HEK293 (cell line): ENCODE results near the gene C16orf92.

ENCODE experiments used
- CTCF ChIA-PET: fragments of 350-600 bp; formaldehyde crosslinking; extraction: SDS; loops from one replicate; lab custom pipeline; 2021; ENCODE audit warnings: antibody characterized with exemption; lab: Yijun Ruan, JAX
- POLR2A ChIA-PET: fragments of 300-600 bp; formaldehyde crosslinking; extraction: SDS; loops from one replicate; lab custom pipeline; 2020; ENCODE audit warnings: antibody characterized with exemption, inconsistent platforms; lab: Yijun Ruan, JAX
- H3K27ac ChIP-seq: fragments of 200-500 bp; sonication (Bioruptor generic); 2 replicates; pipeline ENCODE4 v1.5.1; 2014; ENCODE audit warnings: low read depth, low read length, control low read depth, inconsistent platforms; ENCODE audit errors: extremely low read depth
- H3K36me3 ChIP-seq, 2 experiments: fragments of 200-500 bp in 1 of 2; sonication (Bioruptor generic) in 1 of 2; 1 replicate in 1 of 2; 2 replicates in 1 of 2; pipeline ENCODE4 v1.5.1; 2014 to 2017; ENCODE audit warnings: inconsistent platforms in 2 of 2, low read length in 2 of 2; ENCODE audit not compliant: control insufficient read depth in 2 of 2, insufficient read depth in 1 of 2
- H3K4me1 ChIP-seq: fragments of 200-500 bp; sonication (Bioruptor generic); 2 replicates; pipeline ENCODE4 v1.5.1; 2014; ENCODE audit warnings: mild to moderate bottlenecking, low read length, inconsistent platforms; ENCODE audit not compliant: control insufficient read depth, insufficient read depth
- H3K4me3 ChIP-seq: 2 replicates; pipeline ENCODE4 v1.5.1; 2011; ENCODE audit warnings: low read depth, mild to moderate bottlenecking, control low read depth, low read length, moderate library complexity
- H3K9me3 ChIP-seq: fragments of 200-500 bp; sonication (Bioruptor generic); 2 replicates; pipeline ENCODE4 v1.5.1; 2014; ENCODE audit warnings: low read depth, low read length, inconsistent platforms; ENCODE audit not compliant: control insufficient read depth, insufficient read depth
- GLIS1 ChIP-seq: fragments of 450-650 bp; formaldehyde crosslinking; IDR thresholded peaks from 2 replicates; pipeline ENCODE4 v1.5.1; 2016; ENCODE audit warnings: missing biosample characterization, missing genetic modification characterization
- KLF10 ChIP-seq: fragments of 450-650 bp; IDR thresholded peaks from 2 replicates; pipeline ENCODE4 v1.5.1; 2018; ENCODE audit warnings: missing biosample characterization, mild to moderate bottlenecking, missing genetic modification characterization
- KLF8 ChIP-seq: fragments of 450-650 bp; formaldehyde crosslinking; IDR thresholded peaks from 2 replicates; pipeline ENCODE4 v1.5.1; 2016; ENCODE audit warnings: missing biosample characterization, missing genetic modification characterization
- MEIS1 ChIP-seq: sonication (generic); formaldehyde crosslinking; IDR thresholded peaks from 2 replicates; pipeline ENCODE4 v1.8.1; 2022; ENCODE audit warnings: missing genetic modification reagents, mild to moderate bottlenecking, borderline replicate concordance
- MYNN ChIP-seq: fragments of 450-650 bp; formaldehyde crosslinking; IDR thresholded peaks from 2 replicates; pipeline ENCODE4 v1.5.1; 2016; ENCODE audit warnings: missing biosample characterization, missing genetic modification characterization, borderline replicate concordance
- SCRT1 ChIP-seq: fragments of 450-650 bp; formaldehyde crosslinking; IDR thresholded peaks from 2 replicates; pipeline ENCODE4 v1.5.1; 2016; ENCODE audit warnings: missing biosample characterization, missing genetic modification characterization, borderline replicate concordance
- SCRT2 ChIP-seq: fragments of 450-650 bp; formaldehyde crosslinking; IDR thresholded peaks from 2 replicates; pipeline ENCODE4 v1.5.1; 2016; ENCODE audit warnings: missing biosample characterization, missing genetic modification characterization
- SP2 ChIP-seq: fragments of 450-650 bp; formaldehyde crosslinking; IDR thresholded peaks from 2 replicates; pipeline ENCODE4 v1.5.1; 2016; ENCODE audit warnings: missing biosample characterization, missing genetic modification characterization
- SP7 ChIP-seq: fragments of 450-650 bp; formaldehyde crosslinking; IDR thresholded peaks from 2 replicates; pipeline ENCODE4 v1.5.1; 2016; ENCODE audit warnings: missing biosample characterization, missing genetic modification characterization
- TCF7L2 ChIP-seq: IDR thresholded peaks from 2 replicates; pipeline ENCODE4 v1.6.1; 2011; ENCODE audit warnings: low read depth, mild to moderate bottlenecking, inconsistent platforms, low read length, moderate library complexity, borderline replicate concordance
- ZBTB20 ChIP-seq: fragments of 450-650 bp; formaldehyde crosslinking; IDR thresholded peaks from 2 replicates; pipeline ENCODE4 v1.5.1; 2016; ENCODE audit warnings: missing biosample characterization, missing genetic modification characterization
- ZBTB8A ChIP-seq: fragments of 450-650 bp; formaldehyde crosslinking; IDR thresholded peaks from 2 replicates; pipeline ENCODE4 v1.5.1; 2016; ENCODE audit warnings: missing biosample characterization, missing genetic modification characterization
- ZFP37 ChIP-seq: fragments of 450-650 bp; formaldehyde crosslinking; IDR thresholded peaks from 2 replicates; pipeline ENCODE4 v1.5.1; 2016; ENCODE audit warnings: missing biosample characterization, missing genetic modification characterization
- ZFP41 ChIP-seq: fragments of 450-650 bp; formaldehyde crosslinking; IDR thresholded peaks from 2 replicates; pipeline ENCODE4 v1.5.1; 2016; ENCODE audit warnings: missing biosample characterization, missing genetic modification characterization, borderline replicate concordance
- ZNF157 ChIP-seq: fragments of 450-650 bp; formaldehyde crosslinking; IDR thresholded peaks from 2 replicates; pipeline ENCODE4 v1.5.1; 2016; ENCODE audit warnings: missing biosample characterization, missing genetic modification characterization
- ZNF174 ChIP-seq: fragments of 450-650 bp; formaldehyde crosslinking; IDR thresholded peaks from 2 replicates; pipeline ENCODE4 v1.5.0; 2017; ENCODE audit warnings: missing biosample characterization, mild to moderate bottlenecking, missing genetic modification characterization
- ZNF221 ChIP-seq: fragments of 450-650 bp; formaldehyde crosslinking; IDR thresholded peaks from 2 replicates; pipeline ENCODE4 v1.5.1; 2017; ENCODE audit warnings: missing biosample characterization, missing genetic modification characterization, borderline replicate concordance
- ZNF23 ChIP-seq: fragments of 450-650 bp; formaldehyde crosslinking; IDR thresholded peaks from 2 replicates; pipeline ENCODE4 v1.5.1; 2016; ENCODE audit warnings: missing biosample characterization, missing genetic modification characterization, borderline replicate concordance
- ZNF24 ChIP-seq: fragments of 450-650 bp; formaldehyde crosslinking; IDR thresholded peaks from 2 replicates; pipeline ENCODE4 v1.5.1; 2016; ENCODE audit warnings: missing biosample characterization, missing genetic modification characterization
- ZNF302 ChIP-seq: fragments of 450-650 bp; formaldehyde crosslinking; IDR thresholded peaks from 2 replicates; pipeline ENCODE4 v1.5.1; 2016; ENCODE audit warnings: missing biosample characterization, missing genetic modification characterization, low read depth
- ZNF335 ChIP-seq: fragments of 450-650 bp; formaldehyde crosslinking; conservative IDR thresholded peaks from 2 replicates; pipeline ENCODE4 v1.5.1; 2016; ENCODE audit warnings: missing biosample characterization, missing genetic modification characterization
- ZNF366 ChIP-seq: fragments of 450-650 bp; formaldehyde crosslinking; conservative IDR thresholded peaks from 2 replicates; pipeline ENCODE4 v1.5.1; 2016; ENCODE audit warnings: missing biosample characterization, missing genetic modification characterization
- ZNF423 ChIP-seq: fragments of 450-650 bp; formaldehyde crosslinking; IDR thresholded peaks from 2 replicates; pipeline ENCODE4 v1.5.1; 2016; ENCODE audit warnings: missing biosample characterization, missing genetic modification characterization
- ZNF426 ChIP-seq: fragments of 450-650 bp; formaldehyde crosslinking; IDR thresholded peaks from 2 replicates; pipeline ENCODE4 v1.5.1; 2017; ENCODE audit warnings: missing biosample characterization, missing genetic modification characterization, mild to moderate bottlenecking, inconsistent platforms, moderate library complexity
- ZNF514 ChIP-seq: fragments of 450-650 bp; formaldehyde crosslinking; IDR thresholded peaks from 2 replicates; pipeline ENCODE4 v1.5.1; 2016; ENCODE audit warnings: missing biosample characterization, missing genetic modification characterization
- ZNF560 ChIP-seq: fragments of 450-650 bp; formaldehyde crosslinking; IDR thresholded peaks from 2 replicates; pipeline ENCODE4 v1.5.1; 2017; ENCODE audit warnings: missing biosample characterization, missing genetic modification characterization, borderline replicate concordance
- ZNF571 ChIP-seq: fragments of 450-650 bp; formaldehyde crosslinking; IDR thresholded peaks from 2 replicates; pipeline ENCODE4 v1.5.0; 2017; ENCODE audit warnings: missing biosample characterization, missing genetic modification characterization
- ZNF596 ChIP-seq: fragments of 450-650 bp; IDR thresholded peaks from 2 replicates; pipeline ENCODE4 v1.5.0; 2018; ENCODE audit warnings: missing biosample characterization, mild to moderate bottlenecking, missing genetic modification characterization, moderate library complexity
- ZNF621 ChIP-seq: fragments of 450-650 bp; formaldehyde crosslinking; IDR thresholded peaks from 2 replicates; pipeline ENCODE4 v1.5.1; 2017; ENCODE audit warnings: missing biosample characterization, missing genetic modification characterization
- ZNF660 ChIP-seq: fragments of 450-650 bp; IDR thresholded peaks from 2 replicates; pipeline ENCODE4 v1.5.1; 2018; ENCODE audit warnings: missing biosample characterization, mild to moderate bottlenecking, missing genetic modification characterization
- ZNF701 ChIP-seq: fragments of 450-650 bp; formaldehyde crosslinking; IDR thresholded peaks from 2 replicates; pipeline ENCODE4 v1.5.1; 2016; ENCODE audit warnings: missing biosample characterization, missing genetic modification characterization
- ZSCAN16 ChIP-seq: fragments of 450-650 bp; formaldehyde crosslinking; IDR thresholded peaks from 2 replicates; pipeline ENCODE4 v1.5.1; 2016; ENCODE audit warnings: missing biosample characterization, missing genetic modification characterization
- TF ChIP-seq, protein P1 (sequence below): fragments of 450-650 bp; formaldehyde crosslinking; IDR thresholded peaks from 2 replicates; pipeline ENCODE4 v1.5.1; 2017; ENCODE audit warnings: missing biosample characterization, missing genetic modification characterization
- TF ChIP-seq, protein P2 (sequence below): fragments of 450-650 bp; formaldehyde crosslinking; IDR thresholded peaks from 2 replicates; pipeline ENCODE4 v1.5.1; 2017; ENCODE audit warnings: missing biosample characterization, missing genetic modification characterization
- TF ChIP-seq, protein P3 (sequence below): fragments of 450-650 bp; formaldehyde crosslinking; IDR thresholded peaks from 2 replicates; pipeline ENCODE4 v1.5.1; 2016; ENCODE audit warnings: missing biosample characterization, missing genetic modification characterization

Gene C16orf92

DNA sequence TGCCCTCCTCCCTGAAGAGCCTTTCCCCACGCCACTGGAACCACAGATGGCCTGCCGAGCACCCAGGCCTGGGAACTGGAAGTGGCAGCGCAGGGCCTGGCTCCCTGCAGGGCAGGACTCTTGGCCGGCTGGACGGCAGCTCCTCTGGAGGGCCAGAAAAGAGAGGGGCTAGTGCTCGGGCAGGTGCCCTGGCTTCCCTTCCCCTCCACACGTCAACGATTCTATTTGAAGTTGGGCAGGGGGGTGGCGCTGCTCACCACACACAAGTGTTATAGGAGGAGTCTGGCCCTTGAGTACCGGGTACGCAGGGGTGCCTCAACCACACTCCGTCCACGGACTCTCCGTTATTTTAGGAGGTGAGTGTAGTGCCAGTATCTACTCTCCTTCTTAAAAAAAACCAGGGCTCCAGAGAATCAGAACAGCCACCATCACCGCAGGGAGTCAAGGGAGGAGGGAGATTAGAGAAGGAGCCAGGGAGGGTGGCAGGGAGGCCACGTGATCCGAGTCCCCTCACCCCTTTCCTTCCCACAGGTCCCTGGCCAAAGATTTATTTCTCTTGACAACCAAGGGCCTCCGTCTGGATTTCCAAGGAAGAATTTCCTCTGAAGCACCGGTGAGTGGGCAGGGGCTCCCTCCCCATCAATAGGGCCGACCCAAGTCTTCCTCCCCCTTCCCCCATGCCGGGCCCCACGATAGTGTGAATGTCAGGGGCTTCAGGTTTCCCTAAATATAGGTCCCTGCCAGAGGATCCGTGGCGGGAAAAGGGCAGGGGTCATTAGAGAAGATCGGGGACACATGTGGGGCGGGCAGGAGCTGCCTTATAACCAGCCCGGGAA is 41.1 kb downstream of the C16orf92 start:
- ChIA-PET CTCF (interaction anchor here (0.7 to 1.6 kb wide), 5 partner anchors 9 to 565 kb away, joined by 3 to 12 read pairs (median 4); no protein-coding TSS in a partner anchor), POLR2A (interaction anchor here (0.7 to 3.6 kb wide), 4 partner anchors 9 to 570 kb away, joined by 4 to 70 read pairs (median 5); partner anchors contain the start of gene PPP4C)
- Histone ChIP-seq H3K36me3 (peaks cover 13 to 41% of the 10 kb centered on the region in 2 experiments; a peak in 2 of 3 replicates), H3K4me1 (peaks cover 2% of the 10 kb centered on the region; the same call in 1 of the 2 replicates), H3K27ac (peak overlapping the region; percentile 100), H3K9me3 (no peaks in the 10 kb centered on the region), H3K4me3 (peak overlapping the region; percentile 94)
- TF ChIP-seq ZBTB20 (tag by site-specific recombination) (peak; percentile 53; the same call in 1 of the 2 replicates), ZFP41 (tag by site-specific recombination) (no peak), ZNF302 (tag by site-specific recombination) (no peak), ZNF514 (tag by site-specific recombination) (no peak), ZNF571 (tag by site-specific recombination) (no peak), ZBTB8A (tag by site-specific recombination) (peak; percentile 63; the same call in 1 of the 2 replicates), SP2 (tag by site-specific recombination) (peak; percentile 62), ZNF621 (tag by site-specific recombination) (no peak), ZNF660 (tag by site-specific recombination) (peak; percentile 61; the same call in 1 of the 2 replicates), ZNF366 (tag by site-specific recombination) (peak; percentile 69), ZNF174 (tag by site-specific recombination) (no peak), ZNF426 (tag by site-specific recombination) (no peak), ZFP37 (tag by site-specific recombination) (no peak), TCF7L2 (0 out of 2 replicates have a peak, but pooled peaks have one; percentile 40), KLF10 (tag by site-specific recombination) (no peak; the same call in 1 of the 2 replicates), MYNN (tag by site-specific recombination) (no peak), ZNF701 (tag by site-specific recombination) (no peak), ZNF24 (peak; percentile 85), SCRT1 (tag by site-specific recombination) (peak; percentile 59; the same call in 1 of the 2 replicates), SCRT2 (tag by site-specific recombination) (peak; percentile 84), SP7 (tag by site-specific recombination) (0 out of 2 replicates have a peak, but pooled peaks have one; percentile 23), ZNF560 (tag by site-specific recombination) (no peak), ZNF221 (tag by site-specific recombination) (no peak), MEIS1 (CRISPR knock-in tag) (0 out of 2 replicates have a peak, but pooled peaks have one; percentile 27), ZNF157 (tag by site-specific recombination) (no peak), KLF8 (tag by site-specific recombination) (no peak), ZNF596 (tag by site-specific recombination) (no peak), ZNF423 (tag by site-specific recombination) (no peak), ZNF335 (tag by site-specific recombination) (peak; percentile 96), ZSCAN16 (tag by site-specific recombination) (no peak), GLIS1 (tag by site-specific recombination) (0 out of 2 replicates have a peak, but pooled peaks have one; percentile 12), ZNF23 (tag by site-specific recombination) (no peak)
- TF ChIP-seq, protein P1, sequence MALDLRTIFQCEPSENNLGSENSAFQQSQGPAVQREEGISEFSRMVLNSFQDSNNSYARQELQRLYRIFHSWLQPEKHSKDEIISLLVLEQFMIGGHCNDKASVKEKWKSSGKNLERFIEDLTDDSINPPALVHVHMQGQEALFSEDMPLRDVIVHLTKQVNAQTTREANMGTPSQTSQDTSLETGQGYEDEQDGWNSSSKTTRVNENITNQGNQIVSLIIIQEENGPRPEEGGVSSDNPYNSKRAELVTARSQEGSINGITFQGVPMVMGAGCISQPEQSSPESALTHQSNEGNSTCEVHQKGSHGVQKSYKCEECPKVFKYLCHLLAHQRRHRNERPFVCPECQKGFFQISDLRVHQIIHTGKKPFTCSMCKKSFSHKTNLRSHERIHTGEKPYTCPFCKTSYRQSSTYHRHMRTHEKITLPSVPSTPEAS (tag by site-specific recombination), result no peak
- TF ChIP-seq, protein P2, sequence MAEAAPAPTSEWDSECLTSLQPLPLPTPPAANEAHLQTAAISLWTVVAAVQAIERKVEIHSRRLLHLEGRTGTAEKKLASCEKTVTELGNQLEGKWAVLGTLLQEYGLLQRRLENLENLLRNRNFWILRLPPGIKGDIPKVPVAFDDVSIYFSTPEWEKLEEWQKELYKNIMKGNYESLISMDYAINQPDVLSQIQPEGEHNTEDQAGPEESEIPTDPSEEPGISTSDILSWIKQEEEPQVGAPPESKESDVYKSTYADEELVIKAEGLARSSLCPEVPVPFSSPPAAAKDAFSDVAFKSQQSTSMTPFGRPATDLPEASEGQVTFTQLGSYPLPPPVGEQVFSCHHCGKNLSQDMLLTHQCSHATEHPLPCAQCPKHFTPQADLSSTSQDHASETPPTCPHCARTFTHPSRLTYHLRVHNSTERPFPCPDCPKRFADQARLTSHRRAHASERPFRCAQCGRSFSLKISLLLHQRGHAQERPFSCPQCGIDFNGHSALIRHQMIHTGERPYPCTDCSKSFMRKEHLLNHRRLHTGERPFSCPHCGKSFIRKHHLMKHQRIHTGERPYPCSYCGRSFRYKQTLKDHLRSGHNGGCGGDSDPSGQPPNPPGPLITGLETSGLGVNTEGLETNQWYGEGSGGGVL (tag by site-specific recombination), result peak; percentile 81
- TF ChIP-seq, protein P3, sequence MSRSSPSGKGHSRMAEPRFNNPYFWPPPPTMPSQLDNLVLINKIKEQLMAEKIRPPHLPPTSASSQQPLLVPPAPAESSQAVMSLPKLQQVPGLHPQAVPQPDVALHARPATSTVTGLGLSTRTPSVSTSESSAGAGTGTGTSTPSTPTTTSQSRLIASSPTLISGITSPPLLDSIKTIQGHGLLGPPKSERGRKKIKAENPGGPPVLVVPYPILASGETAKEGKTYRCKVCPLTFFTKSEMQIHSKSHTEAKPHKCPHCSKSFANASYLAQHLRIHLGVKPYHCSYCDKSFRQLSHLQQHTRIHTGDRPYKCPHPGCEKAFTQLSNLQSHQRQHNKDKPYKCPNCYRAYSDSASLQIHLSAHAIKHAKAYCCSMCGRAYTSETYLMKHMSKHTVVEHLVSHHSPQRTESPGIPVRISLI (tag by site-specific recombination), result no peak
